Mucosa of gallbladder (tissue), 1 donor: ENCODE data around the gene KRTAP10-11. TPM values are rescaled to one million over a fixed set of nuclear protein-coding genes. Genes with fewer than 3 reads are reported as not detected.
"Not testable (repeated sequence)": the region's sequence is repeated elsewhere in the genome, so short reads cannot be mapped to it uniquely, and the experiment has no call there.

Experiments used
- DNase-seq: peaks from one replicate; pipeline ENCODE4 v3.0.0-alpha.2; 2020; ENCODE audit warnings: low spot score
- total RNA-seq: library from RNA; stranded (reverse); gene quantifications from one replicate; pipeline ENCODE4 v1.2.1, GENCODE V29; 2021
- donor health status: DM: no; HTN: no; CAD: no.

Gene KRTAP10-11
- total RNA-seq, 1 donor from 2014 or later: not detected

GRCh38 chr21:44615466-44615865 lies 30.7 kb upstream of the KRTAP10-11 start:
- no peak for DNase-seq

GRCh38 chr21:44615911-44616590 lies 30.2 kb upstream of the KRTAP10-11 start:
- no peak for DNase-seq

- no peak for DNase-seq
These were observed 29.7 kb upstream of the KRTAP10-11 start for GRCh38 chr21:44616591-44616926.

GRCh38 chr21:44617071-44617501 lies 29.1 kb upstream of the KRTAP10-11 start:
- no peak for DNase-seq

- DNase-seq: peak; percentile 39
These were observed 27.7 kb upstream of the KRTAP10-11 start for GRCh38 chr21:44618504-44618903.

GRCh38 chr21:44618909-44619308 lies 27.3 kb upstream of the KRTAP10-11 start:
- DNase-seq: peak; percentile 16

- DNase-seq: no peak
These were observed 26.3 kb upstream of the KRTAP10-11 start for GRCh38 chr21:44619886-44620285.

- DNase-seq: no peak
These were observed 22.6 kb upstream of the KRTAP10-11 start for GRCh38 chr21:44623575-44623974.

GRCh38 chr21:44625756-44626155 lies 20.5 kb upstream of the KRTAP10-11 start:
- DNase-seq: no peak

- no peak for DNase-seq
These were observed 20.0 kb upstream of the KRTAP10-11 start for GRCh38 chr21:44626262-44626661.

- DNase-seq: no peak
These were observed 19.5 kb upstream of the KRTAP10-11 start, which contains the start of gene KRTAP10-9 for GRCh38 chr21:44626673-44627143. TSS of gene KRTAP10-9 (plus strand) at chr21:44627093. CDS start at chr21:44627172, 79 bp downstream.

GRCh38 chr21:44627181-44627822 lies 18.9 kb upstream of the KRTAP10-11 start:
- DNase-seq: not testable (repeated sequence)

GRCh38 chr21:44627831-44628233 lies 18.4 kb upstream of the KRTAP10-11 start:
- DNase-seq: not testable (repeated sequence)

GRCh38 chr21:44628707-44629391 lies 17.4 kb upstream of the KRTAP10-11 start:
- DNase-seq: no peak

- no peak for DNase-seq
These were observed 15.8 kb upstream of the KRTAP10-11 start for GRCh38 chr21:44630440-44630839.

GRCh38 chr21:44632067-44632466 lies 14.1 kb upstream of the KRTAP10-11 start:
- DNase-seq: no peak

GRCh38 chr21:44636209-44637017 lies 9.8 kb upstream of the KRTAP10-11 start:
- no peak for DNase-seq

- no peak for DNase-seq
These were observed 9.0 kb upstream of the KRTAP10-11 start, which contains the start of gene KRTAP10-10 for GRCh38 chr21:44637018-44637850. TSS of gene KRTAP10-10 (plus strand) at chr21:44637356. CDS start at chr21:44637418, 62 bp downstream.

- DNase-seq: not testable (repeated sequence)
These were observed 8.3 kb upstream of the KRTAP10-11 start for GRCh38 chr21:44637851-44638348.
